Common myeloid progenitor, CD34-positive (primary cell): ENCODE measurements around the gene DUSP22.

Source experiments
- CTCF ChIA-PET: fragments of 350-600 bp; sonication (Branson Sonifier 250); formaldehyde crosslinking; loops from one replicate; lab custom pipeline; 2021; ENCODE audit warnings: antibody characterized with exemption; lab: Charles Lee
- POLR2A ChIA-PET: fragments of 350-600 bp; sonication (Branson Sonifier 250); formaldehyde crosslinking; loops from one replicate; lab custom pipeline; 2021; ENCODE audit warnings: antibody characterized with exemption; lab: Charles Lee
- DNase-seq, 3 donors: peaks; one replicate each; pipeline versions ENCODE4 v3.0.0 to v3.0.0-alpha.2; 2013
- H3K27ac ChIP-seq, 2 experiments: 1 replicate in 1 of 2; 2 replicates in 1 of 2; pipeline ENCODE4 v1.7.0; 2013; ENCODE audit warnings: inconsistent platforms in 2 of 2, low read length in 2 of 2, mild to moderate bottlenecking in 2 of 2, low read depth in 1 of 2, moderate library complexity in 1 of 2; ENCODE audit not compliant: severe bottlenecking in 2 of 2, insufficient read depth in 1 of 2, poor library complexity in 1 of 2
- H3K27me3 ChIP-seq, 5 experiments: replicated peaks in 2 of 5; 1 replicate in 3 of 5; 2 replicates in 2 of 5; pipeline versions ENCODE4 v1.6.1 to v1.7.0; 2013; ENCODE audit warnings: low read length in 4 of 5, mild to moderate bottlenecking in 2 of 5, moderate library complexity in 2 of 5, inconsistent platforms in 1 of 5; ENCODE audit not compliant: insufficient read depth in 5 of 5, control insufficient read depth in 4 of 5
- H3K36me3 ChIP-seq, 4 experiments: 1 replicate in 2 of 4; 2 replicates in 2 of 4; pipeline versions ENCODE4 v1.6.1 to v1.7.0; 2013; ENCODE audit warnings: low read length in 3 of 4, control low read depth in 1 of 4, mild to moderate bottlenecking in 1 of 4; ENCODE audit not compliant: control insufficient read depth in 4 of 4, insufficient read depth in 4 of 4
- H3K4me1 ChIP-seq, 4 experiments: 1 replicate in 3 of 4; 2 replicates in 1 of 4; pipeline versions ENCODE4 v1.6.1 to v1.7.1; 2013; ENCODE audit warnings: low read length in 3 of 4, mild to moderate bottlenecking in 3 of 4, control low read depth in 1 of 4, inconsistent platforms in 1 of 4, moderate library complexity in 1 of 4; ENCODE audit not compliant: control insufficient read depth in 4 of 4, insufficient read depth in 4 of 4; ENCODE audit errors: control extremely low read depth in 1 of 4
- H3K4me3 ChIP-seq, 7 experiments: 1 replicate in 4 of 7; 2 replicates in 3 of 7; pipeline versions ENCODE4 v1.5.1 to v1.7.0; 2013; ENCODE audit warnings: mild to moderate bottlenecking in 7 of 7, low read length in 6 of 7, moderate library complexity in 6 of 7, inconsistent platforms in 2 of 7, low read depth in 2 of 7, control low read depth in 1 of 7; ENCODE audit not compliant: insufficient read depth in 4 of 7, control insufficient read depth in 1 of 7; ENCODE audit errors: extremely low read depth in 1 of 7
- H3K9me3 ChIP-seq, 5 experiments: 1 replicate in 4 of 5; 2 replicates in 1 of 5; pipeline versions ENCODE4 v1.6.1 to v1.7.1; 2013; ENCODE audit warnings: low read length in 4 of 5, mild to moderate bottlenecking in 2 of 5, inconsistent platforms in 1 of 5, low read depth in 1 of 5, moderate library complexity in 1 of 5; ENCODE audit not compliant: control insufficient read depth in 4 of 5, insufficient read depth in 2 of 5; ENCODE audit errors: control extremely low read depth in 1 of 5
- whole genome bisulfite sequencing: methylation state at CpG from one replicate; pipeline ENCODE4 v1.1.5; 2013; ENCODE audit not compliant: insufficient coverage; 5-methylcytosine and 5-hydroxymethylcytosine counted together

The DUSP22 gene

DNA sequence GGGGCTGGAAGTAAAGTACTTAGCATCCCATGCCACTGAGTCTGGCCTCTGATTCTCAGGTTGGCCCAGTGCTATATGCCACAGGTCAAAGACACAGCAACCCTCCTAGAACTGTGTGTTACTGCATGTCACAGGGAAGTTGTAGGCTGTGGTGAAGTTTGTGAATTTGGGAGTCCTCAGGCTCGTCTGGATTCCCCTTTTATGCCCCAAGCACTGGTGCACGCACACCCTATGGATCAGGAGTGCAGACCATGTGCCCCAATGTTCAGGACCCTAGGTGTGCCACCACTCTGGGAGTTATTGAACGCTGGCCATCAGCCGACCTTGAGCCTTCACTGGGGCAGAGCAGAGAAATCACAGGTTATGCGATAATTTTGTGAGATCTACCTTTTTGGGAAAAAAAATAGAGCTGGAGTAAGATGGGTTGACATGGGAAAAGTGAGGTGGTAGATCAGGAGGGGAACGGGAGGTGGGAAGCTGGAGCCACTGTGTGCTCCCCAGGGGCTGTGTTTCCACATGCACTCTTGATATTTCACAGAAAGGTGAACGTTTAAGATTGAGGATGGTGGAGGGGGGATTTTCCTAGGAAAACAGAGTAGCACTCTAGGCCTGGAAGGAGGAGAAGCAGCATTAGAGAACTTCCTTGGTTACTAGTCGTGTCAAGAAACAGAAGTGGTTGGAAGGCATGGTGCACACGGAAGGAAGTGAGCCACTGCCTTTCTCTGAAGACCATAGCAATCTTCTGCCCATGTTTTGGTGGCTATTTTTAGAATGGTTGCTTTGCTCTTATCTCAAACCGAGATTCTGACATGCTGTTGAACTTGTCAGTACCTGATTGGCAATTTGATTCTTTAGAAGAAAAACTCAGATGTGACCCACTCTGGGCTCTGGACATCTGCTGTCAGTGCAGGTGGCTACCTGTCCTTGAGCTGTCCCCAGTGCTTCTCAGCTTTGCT, 44.1 kb downstream of the DUSP22 start:
- CTCF ChIA-PET, result no interaction called here
- no peaks in the 10 kb centered on the region for H3K9me3 ChIP-seq
- DNase-seq, result peak; percentile 29 to 81 (median 72)
- POLR2A ChIA-PET, result no interaction called here
- H3K27ac ChIP-seq, result no peak overlapping the region
- WGBS, result 66% methylated on average over 10 of the region's 10 CpGs
- H3K4me3 ChIP-seq, result peak overlapping the region in 2 of 7 experiments; percentile 1 to 14
- H3K27me3 ChIP-seq, result no peaks in the 10 kb centered on the region
- peaks cover 25 to 72% (median 40%) of the 10 kb centered on the region in 4 experiments for H3K4me1 ChIP-seq
- peaks cover 0 to 11% (median 0%) of the 10 kb centered on the region in 4 experiments for H3K36me3 ChIP-seq

DNA sequence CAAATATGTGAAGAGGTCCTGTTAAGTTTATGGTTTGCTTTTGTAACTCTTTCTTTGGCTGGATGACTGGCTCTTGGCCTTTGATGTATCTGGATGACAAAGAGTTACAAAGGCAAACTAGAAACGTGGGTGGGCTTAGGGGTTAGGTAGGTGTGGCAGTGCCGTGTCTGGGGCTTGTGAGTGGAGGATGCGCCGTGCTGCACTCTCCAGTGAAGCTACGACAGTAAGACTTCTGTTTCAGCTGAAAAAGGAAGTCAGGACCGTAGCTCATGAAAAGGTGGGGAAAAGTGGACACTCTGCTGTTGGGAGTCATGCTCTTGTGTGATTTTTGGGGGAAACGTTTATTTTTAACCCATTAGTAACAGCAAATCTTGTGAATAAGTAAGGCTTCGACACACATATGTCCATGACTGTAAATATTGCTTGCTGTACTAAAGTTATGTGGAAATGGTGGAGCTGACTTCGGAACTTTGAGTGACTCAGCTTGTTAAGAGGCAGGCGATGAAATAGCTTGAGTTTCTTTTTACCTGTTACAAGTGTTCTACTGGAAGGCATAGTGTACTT, 45.6 kb downstream of the DUSP22 start:
- peak in 2 of 3 donors; percentile 25 to 46 for DNase-seq
- no peaks in the 10 kb centered on the region for H3K27me3 ChIP-seq
- ChIA-PET CTCF (interaction anchor here (0.7 to 1.3 kb wide), 3 partner anchors 15 to 72 kb away, joined by 3 read pairs; no protein-coding TSS in a partner anchor), POLR2A (no interaction called here)
- peaks cover 25 to 68% (median 40%) of the 10 kb centered on the region in 4 experiments for H3K4me1 ChIP-seq
- no peak overlapping the region for H3K27ac ChIP-seq
- H3K9me3 ChIP-seq, result peaks cover 0 to 3% (median 0%) of the 10 kb centered on the region in 5 experiments
- 68% methylated on average over 10 of the region's 10 CpGs for WGBS
- H3K4me3 ChIP-seq, result peak overlapping the region in 1 of 7 experiments; percentile 3
- peaks cover 0 to 4% (median 0%) of the 10 kb centered on the region in 4 experiments for H3K36me3 ChIP-seq

- DNase-seq, result peak in 2 of 3 donors; percentile 37 to 53
- 65% methylated on average over 4 of the region's 4 CpGs for WGBS
- peaks cover 25 to 68% (median 40%) of the 10 kb centered on the region in 4 experiments for H3K4me1 ChIP-seq
- peaks cover 0 to 6% (median 0%) of the 10 kb centered on the region in 5 experiments for H3K9me3 ChIP-seq
- ChIA-PET POLR2A (no interaction called here), CTCF (interaction anchor here (1.2 to 1.4 kb wide), 4 partner anchors 14 to 150 kb away, joined by 3 to 5 read pairs (median 4); no protein-coding TSS in a partner anchor)
- no peak overlapping the region for H3K27ac ChIP-seq
- H3K4me3 ChIP-seq, result no peak overlapping the region
- H3K36me3 ChIP-seq, result peaks cover 0 to 3% (median 0%) of the 10 kb centered on the region in 4 experiments
- no peaks in the 10 kb centered on the region for H3K27me3 ChIP-seq
These were observed 46.6 kb downstream of the DUSP22 start for GRCh38 chr6:338815-339262.

- peaks cover 0 to 6% (median 0%) of the 10 kb centered on the region in 5 experiments for H3K9me3 ChIP-seq
- POLR2A ChIA-PET, result no interaction called here
- peak in 2 of 3 donors; percentile 49 to 64 for DNase-seq
These were observed 47.2 kb downstream of the DUSP22 start for GRCh38 chr6:339480-339879.

DNA sequence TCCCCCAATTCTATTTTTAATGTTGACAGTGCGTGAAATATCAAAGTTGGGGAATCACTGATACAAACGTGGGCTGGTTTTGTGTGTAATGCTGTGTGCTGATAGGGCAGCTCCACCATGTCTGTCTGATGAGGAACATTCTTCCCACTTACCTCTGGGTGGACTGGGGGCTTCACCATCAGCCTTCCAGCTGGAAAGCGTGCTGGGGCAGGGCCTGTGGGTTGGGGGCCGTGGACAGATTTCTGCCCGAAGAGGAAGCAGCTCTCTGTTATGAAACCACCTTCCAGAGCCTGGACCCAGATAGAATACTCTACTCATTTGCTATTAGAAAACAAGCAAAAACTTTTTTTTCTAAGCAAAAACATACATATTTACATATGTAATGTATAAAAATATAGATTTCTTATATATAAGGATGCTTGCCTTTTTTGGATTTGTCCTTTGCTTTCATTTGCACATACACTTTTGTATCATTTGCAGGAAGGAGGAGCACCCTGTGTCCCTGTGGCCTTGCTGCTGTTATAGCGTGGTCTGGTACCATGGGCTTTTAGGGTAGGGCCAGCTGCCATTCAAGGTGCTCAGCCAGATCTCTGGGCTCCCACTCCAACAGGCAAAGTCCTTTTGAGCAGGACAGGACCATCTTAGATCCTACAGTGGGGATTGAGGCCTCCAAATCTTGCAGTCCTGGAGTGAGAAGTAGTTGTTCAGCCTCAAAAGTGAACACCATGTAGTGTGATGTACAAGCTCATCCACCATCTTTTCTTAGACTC, 48.1 kb downstream of the DUSP22 start:
- H3K36me3 ChIP-seq, result peaks cover 0 to 3% (median 0%) of the 10 kb centered on the region in 4 experiments
- 68% methylated on average over 4 of the region's 6 CpGs for WGBS
- ChIA-PET POLR2A (no interaction called here), CTCF (interaction anchor here (0.8 to 2.4 kb wide), 5 partner anchors 10 to 114 kb away, joined by 3 to 6 read pairs (median 4); no protein-coding TSS in a partner anchor)
- no peak overlapping the region for H3K27ac ChIP-seq
- H3K27me3 ChIP-seq, result no peaks in the 10 kb centered on the region
- H3K4me3 ChIP-seq, result no peak overlapping the region
- H3K4me1 ChIP-seq, result peaks cover 22 to 61% (median 36%) of the 10 kb centered on the region in 4 experiments
- peaks cover 0 to 6% (median 0%) of the 10 kb centered on the region in 5 experiments for H3K9me3 ChIP-seq
- DNase-seq, result peak in 1 of 3 donors; percentile 33

More at GRCh38 chr6:339480-339879, 47.2 kb downstream of the DUSP22 start:
- no peak overlapping the region for H3K27ac ChIP-seq
- CTCF ChIA-PET, result interaction anchor here (0.8 to 1.6 kb wide), 5 partner anchors 13 to 150 kb away, joined by 3 to 5 read pairs (median 4); no protein-coding TSS in a partner anchor
- 38% methylated on average over 3 of the region's 5 CpGs for WGBS
- H3K27me3 ChIP-seq, result no peaks in the 10 kb centered on the region
- peaks cover 0 to 3% (median 0%) of the 10 kb centered on the region in 4 experiments for H3K36me3 ChIP-seq
- peaks cover 25 to 68% (median 40%) of the 10 kb centered on the region in 4 experiments for H3K4me1 ChIP-seq
- H3K4me3 ChIP-seq, result no peak overlapping the region
